Activated T-cell treated with anti-CD3 and anti-CD28 coated beads, Interleukin-2, amount 50 U/mL, for 1 hour (primary cell): ENCODE measurements around the gene GALNT2.

ENCODE experiments used
- DNase-seq: peaks from one replicate; pipeline ENCODE4 v3.0.0-alpha.2; 2020

Gene GALNT2

DNA sequence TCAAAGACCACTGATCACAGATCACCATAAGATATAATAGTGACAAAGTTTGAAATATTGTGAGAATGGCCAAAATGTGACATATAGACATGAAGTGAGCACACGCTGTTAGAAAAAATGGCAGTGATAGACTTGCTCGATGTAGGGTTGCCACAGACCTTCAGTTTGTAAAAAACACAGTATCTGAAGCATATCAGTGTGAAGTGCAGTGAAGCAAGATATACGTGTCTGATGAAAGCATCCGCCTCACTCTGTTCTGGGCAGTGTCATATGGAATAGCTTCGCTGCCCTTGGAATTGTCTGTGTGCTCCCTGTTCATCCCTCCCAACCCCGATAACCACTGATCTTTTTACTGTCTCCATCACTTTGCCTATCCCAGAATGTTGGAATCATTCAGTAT lies 50.7 kb downstream of the GALNT2 start:
- DNase-seq: no peak

DNA sequence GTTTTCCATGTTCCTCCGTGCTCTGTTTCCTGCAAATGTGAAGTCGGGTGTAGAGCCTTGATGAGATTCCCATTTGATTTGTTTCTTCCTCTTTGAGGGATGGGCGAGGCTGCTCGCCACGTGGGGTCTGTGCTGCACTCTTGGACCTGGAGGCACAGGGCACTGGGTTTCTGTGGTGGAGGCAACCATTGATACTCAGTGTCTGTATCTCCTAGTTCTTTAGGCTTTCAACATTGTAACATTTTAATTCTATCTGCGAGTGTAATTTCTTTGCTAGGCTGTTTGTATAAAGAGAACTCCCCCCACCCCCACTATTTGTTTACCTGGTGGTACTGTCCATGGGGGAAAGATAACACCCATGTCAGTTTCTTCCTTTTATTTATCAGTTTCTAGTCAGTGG lies 52.3 kb downstream of the GALNT2 start:
- no peak for DNase-seq

- no peak for DNase-seq
Observed at GRCh38 chr1:230120289-230120920, 53.4 kb downstream of the GALNT2 start.

GRCh38 chr1:230120921-230121381 lies 53.9 kb downstream of the GALNT2 start:
- DNase-seq: no peak

DNA sequence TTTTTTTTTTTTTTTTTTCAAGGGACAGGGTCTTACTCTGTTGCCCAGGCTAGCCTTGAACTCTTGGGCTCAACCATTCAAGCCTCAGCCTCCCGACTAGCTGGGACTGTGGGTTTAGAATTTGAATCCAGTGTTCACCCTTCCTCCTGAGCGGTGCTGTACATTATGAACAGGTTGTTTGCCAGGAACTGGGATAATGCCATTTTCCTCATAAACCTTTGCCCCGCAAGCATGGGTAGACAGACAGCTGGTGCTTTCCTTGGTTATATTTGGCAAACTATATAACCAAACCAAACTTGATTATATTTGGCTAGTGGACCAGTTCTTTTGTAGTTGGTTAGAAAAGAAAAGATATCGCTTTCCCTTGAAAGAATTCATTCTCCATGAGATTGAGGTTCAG lies 54.9 kb downstream of the GALNT2 start:
- DNase-seq: no peak

GRCh38 chr1:230122366-230123279 lies 55.6 kb downstream of the GALNT2 start:
- no peak for DNase-seq

DNA sequence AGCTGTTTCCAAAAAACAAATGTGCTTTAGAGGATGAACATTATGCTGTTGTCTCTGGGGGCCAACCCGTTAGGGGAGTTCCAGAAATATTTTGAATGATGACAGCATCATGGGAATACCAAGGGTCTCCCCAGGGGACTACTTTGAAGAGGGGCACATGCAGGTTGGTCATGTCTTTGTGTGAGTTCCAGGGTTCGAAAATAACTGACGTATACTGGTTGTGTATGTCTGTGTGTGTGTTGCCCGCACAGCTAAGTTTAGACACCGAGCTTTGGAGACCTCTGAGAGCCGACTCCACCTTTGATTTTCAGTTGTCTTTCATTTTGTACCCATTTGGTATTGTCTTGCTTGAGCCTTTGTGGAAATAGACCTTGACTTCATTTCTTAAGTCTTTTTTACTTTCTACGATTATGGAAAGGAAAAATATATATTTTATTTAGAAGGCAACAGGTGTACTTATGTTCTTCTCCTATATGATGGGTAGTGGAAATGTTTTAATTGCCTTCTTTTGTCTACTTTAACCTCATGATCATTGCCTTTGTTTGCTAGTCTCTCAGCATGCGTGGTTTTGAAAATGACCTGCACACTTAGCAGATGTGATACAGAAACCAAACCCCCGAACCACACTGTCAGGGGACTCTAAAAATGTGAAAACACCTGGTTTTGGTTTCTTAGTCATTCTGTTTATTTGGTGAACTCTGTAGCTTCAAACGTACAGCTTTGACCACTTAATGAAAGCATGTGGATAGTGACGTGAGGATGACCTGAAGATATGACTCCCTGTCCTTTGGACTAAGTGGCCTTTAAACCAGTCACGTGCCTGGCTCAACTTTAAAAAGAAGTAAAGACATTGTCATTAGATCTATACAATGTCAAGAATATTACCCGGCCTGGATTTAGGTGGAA lies 56.5 kb downstream of the GALNT2 start:
- no peak for DNase-seq

DNA sequence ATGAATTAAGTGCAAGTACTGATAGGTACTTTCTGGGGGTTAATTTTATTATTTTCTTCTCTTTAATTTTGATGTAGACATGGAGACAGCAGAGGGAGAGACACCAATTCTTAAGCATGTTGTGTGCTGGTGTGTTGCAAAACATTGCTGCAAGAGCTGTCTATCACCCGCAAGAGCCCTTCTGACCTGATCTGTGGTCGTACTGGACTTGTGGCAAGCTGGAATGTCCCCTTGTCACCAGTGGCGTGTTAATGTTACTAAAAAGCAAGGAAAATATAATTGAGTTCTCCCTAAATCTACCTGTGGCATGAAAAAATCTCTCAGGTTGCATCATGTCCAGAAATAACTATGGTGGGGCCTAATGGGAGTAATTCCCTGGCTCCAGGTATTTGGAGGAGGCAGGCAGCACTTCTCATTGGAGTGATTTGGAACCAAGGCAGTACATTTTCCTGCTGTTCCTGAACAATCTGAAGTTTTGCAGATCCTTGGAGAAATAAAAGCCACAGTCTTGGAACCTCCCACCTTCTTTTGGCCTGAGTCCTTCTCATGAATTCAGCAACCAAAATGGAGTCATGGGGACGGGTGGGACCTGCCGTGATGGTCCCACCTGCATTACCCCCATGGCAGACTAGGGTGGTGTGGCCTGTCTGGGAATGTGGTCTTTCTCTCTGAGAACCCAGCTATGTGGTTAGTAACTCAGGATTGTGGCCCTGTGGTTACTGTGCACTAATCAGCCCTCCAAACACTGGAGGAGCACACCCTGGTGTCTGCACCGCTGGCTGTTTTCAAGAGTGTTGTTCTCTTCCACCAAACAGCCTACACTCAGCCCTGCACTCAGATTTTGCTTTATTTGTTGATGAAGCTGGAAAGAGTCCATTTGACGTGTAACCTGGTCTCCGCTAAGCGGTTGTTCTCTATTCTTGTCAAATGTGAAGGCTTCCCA lies 57.4 kb downstream of the GALNT2 start:
- no peak for DNase-seq

- no peak for DNase-seq
Observed at GRCh38 chr1:230125141-230125540, 58.1 kb downstream of the GALNT2 start.

- DNase-seq: no peak
Observed at GRCh38 chr1:230125640-230126528, 58.8 kb downstream of the GALNT2 start.

- DNase-seq: no peak
Observed at GRCh38 chr1:230126529-230127104, 59.6 kb downstream of the GALNT2 start.

- DNase-seq: peak; percentile 32
Observed at GRCh38 chr1:230127105-230128054, 60.3 kb downstream of the GALNT2 start.

DNA sequence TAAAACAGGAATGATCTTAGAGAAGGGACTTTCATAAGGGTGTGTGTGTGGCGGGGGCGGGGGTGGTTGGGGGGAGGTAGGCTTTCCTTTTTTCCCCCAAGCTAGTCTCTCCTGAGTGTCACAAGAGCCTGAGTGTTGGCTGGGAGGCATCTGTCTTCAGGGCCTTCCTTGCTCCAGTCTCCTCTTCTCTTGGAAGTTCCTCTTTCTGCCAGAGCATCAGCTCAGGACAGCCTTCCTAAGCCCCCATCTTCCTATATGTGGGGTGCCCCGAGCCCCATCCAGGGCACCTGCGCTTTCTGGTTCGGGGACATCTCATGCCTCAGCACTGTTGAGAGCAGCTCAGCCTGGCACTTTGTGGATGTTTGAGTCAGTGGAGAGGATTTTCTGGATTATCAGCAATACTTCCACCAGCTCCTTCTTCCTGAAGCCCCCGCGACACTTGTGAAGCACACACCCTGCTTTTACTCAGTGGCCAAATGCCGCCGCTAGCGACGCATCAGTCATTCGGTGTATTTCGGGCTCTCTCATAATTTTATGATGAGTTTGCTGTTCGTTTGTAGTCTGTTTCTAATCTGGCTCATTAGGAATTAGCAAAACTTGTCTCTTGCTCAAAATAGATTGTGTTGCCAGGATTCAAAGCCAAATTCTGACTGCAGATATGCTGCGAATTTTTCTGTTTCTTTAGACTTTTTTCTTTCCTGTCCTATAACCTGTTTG lies 61.7 kb downstream of the GALNT2 start:
- no peak for DNase-seq

DNA sequence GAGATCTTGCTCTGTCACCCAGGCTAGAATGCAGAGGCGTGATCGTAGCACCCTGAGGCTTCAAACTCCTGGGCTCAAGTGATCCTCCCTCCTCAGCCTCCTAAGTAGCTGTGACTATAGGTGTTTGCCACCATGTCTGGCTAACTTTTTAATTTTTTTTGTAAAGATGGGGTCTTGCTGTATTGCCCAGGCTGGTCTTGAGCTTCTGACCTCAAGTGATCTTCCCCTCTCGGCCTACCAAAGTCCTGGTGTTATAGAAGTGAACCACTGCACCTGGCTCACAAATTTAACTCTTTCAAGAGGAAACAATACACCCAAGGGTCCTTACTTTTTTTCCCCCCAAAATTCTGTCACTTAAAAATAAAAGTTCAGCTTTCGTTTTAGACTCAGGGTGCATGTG lies 62.3 kb downstream of the GALNT2 start:
- no peak for DNase-seq

GRCh38 chr1:230130172-230130944 lies 63.3 kb downstream of the GALNT2 start:
- no peak for DNase-seq

DNA sequence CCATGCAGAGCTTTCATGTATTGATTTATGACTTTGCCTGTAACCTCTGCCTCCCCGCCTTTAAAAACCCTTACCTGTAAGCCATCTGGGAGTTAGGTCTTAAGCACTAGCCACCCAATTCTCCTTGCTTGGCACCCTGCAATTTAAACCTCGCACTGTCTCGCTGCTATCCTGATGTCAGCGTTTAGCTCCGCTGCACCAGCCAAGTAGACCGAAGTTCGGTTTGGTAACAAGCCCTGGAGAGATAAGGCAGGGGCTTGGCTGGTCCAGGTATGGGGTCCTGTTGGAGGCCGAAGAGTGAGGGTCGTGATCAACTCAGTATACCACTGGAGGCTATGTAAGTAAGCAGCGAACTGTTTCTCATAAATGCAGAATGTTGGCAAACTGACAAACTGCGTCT lies 64.4 kb downstream of the GALNT2 start:
- no peak for DNase-seq

GRCh38 chr1:230132758-230133157 lies 65.7 kb downstream of the GALNT2 start:
- DNase-seq: no peak

DNA sequence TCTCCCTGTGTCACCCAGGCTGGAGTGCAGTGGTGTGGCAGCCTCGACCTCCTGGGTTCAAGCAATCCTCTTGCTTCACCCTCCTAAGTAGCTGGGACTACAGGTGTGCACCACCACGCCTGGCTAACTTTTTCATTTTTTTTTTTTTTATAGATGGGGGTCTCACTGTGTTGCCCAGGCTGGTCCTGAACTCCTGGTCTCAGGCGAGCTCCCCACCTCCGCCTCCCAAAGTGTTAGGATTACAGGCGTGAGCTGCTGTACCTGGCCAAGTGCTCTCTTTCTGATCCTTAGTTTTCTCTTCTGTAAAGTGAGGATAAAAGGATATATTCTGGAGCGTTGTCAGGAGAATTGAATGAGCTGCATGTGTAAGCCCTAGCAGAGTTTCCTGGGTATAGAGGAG lies 68.7 kb downstream of the GALNT2 start:
- DNase-seq: no peak
